NK-92 treated with Interleukin-12 subunit alpha and Interleukin-12 subunit beta, amount 100 ng/mL, for 24 hours (cell line): Measurements from ENCODE around the gene KLF6.
A peak's percentile ranks its signal among the peaks of the same experiment; 100 is the strongest.

ENCODE experiments used
- DNase-seq: peaks from one replicate; lab custom pipeline; 2025; lab: John Stamatoyannopoulos, UW

Gene KLF6

GRCh38 chr10:3784510-3785250, at the start of gene KLF6:
Gene KLF6 (minus strand): TSS chr10:3785209. CDS start chr10:3785014, 195 bp downstream.
- DNase-seq: peak; percentile 62

GRCh38 chr10:3834404-3834803, 49.4 kb upstream of the KLF6 start:
- no peak for DNase-seq

- DNase-seq: no peak
Measured at GRCh38 chr10:3833046-3833445, 48.0 kb upstream of the KLF6 start.

- no peak for DNase-seq
Measured at GRCh38 chr10:3832022-3832786, 47.2 kb upstream of the KLF6 start.

GRCh38 chr10:3831608-3832007, 46.6 kb upstream of the KLF6 start:
- DNase-seq: no peak

- DNase-seq: no peak
Measured at GRCh38 chr10:3830946-3831345, 45.9 kb upstream of the KLF6 start.

- DNase-seq: no peak
Measured at GRCh38 chr10:3829156-3830050, 44.4 kb upstream of the KLF6 start.

GRCh38 chr10:3828404-3829155, 43.6 kb upstream of the KLF6 start:
- no peak for DNase-seq

GRCh38 chr10:3827768-3828403, 42.9 kb upstream of the KLF6 start:
- no peak for DNase-seq

- DNase-seq: no peak
Measured at GRCh38 chr10:3827266-3827665, 42.3 kb upstream of the KLF6 start.

- DNase-seq: no peak
Measured at GRCh38 chr10:3825862-3826351, 40.9 kb upstream of the KLF6 start.

- DNase-seq: no peak
Measured at GRCh38 chr10:3825244-3825643, 40.2 kb upstream of the KLF6 start.

- no peak for DNase-seq
Measured at GRCh38 chr10:3822541-3823330, 37.7 kb upstream of the KLF6 start.

- DNase-seq: no peak
Measured at GRCh38 chr10:3820255-3820654, 35.2 kb upstream of the KLF6 start.

- DNase-seq: no peak
Measured at GRCh38 chr10:3816995-3817394, 32.0 kb upstream of the KLF6 start.

- DNase-seq: no peak
Measured at GRCh38 chr10:3814838-3815220, 29.8 kb upstream of the KLF6 start.

GRCh38 chr10:3813986-3814837, 29.2 kb upstream of the KLF6 start:
- DNase-seq: no peak

- no peak for DNase-seq
Measured at GRCh38 chr10:3813267-3813666, 28.3 kb upstream of the KLF6 start.

- no peak for DNase-seq
Measured at GRCh38 chr10:3812141-3812540, 27.1 kb upstream of the KLF6 start.
